Fibroblast of mammary gland (primary cell): ENCODE measurements around the gene ZNF860.

Source experiments
- DNase-seq: peaks from one replicate; pipeline ENCODE4 v3.0.0-alpha.2; 2010; ENCODE audit warnings: low read depth
- H3K4me3 ChIP-seq: 2 replicates; pipeline ENCODE4 v1.5.1; 2011; ENCODE audit warnings: low read depth, mild to moderate bottlenecking, low read length, moderate library complexity; ENCODE audit not compliant: control insufficient read depth
- CTCF ChIP-seq: conservative IDR thresholded peaks from 2 replicates; pipeline ENCODE4 v1.5.1; 2011; ENCODE audit warnings: low read depth, low read length, inconsistent platforms; ENCODE audit not compliant: control insufficient read depth, insufficient read depth

Gene ZNF860

GRCh38 chr3:31952205-31952604 is 29.3 kb upstream of the ZNF860 start:
- TF ChIP-seq CTCF: no peak
- DNase-seq: no peak
- no peak overlapping the region for H3K4me3 ChIP-seq

DNA sequence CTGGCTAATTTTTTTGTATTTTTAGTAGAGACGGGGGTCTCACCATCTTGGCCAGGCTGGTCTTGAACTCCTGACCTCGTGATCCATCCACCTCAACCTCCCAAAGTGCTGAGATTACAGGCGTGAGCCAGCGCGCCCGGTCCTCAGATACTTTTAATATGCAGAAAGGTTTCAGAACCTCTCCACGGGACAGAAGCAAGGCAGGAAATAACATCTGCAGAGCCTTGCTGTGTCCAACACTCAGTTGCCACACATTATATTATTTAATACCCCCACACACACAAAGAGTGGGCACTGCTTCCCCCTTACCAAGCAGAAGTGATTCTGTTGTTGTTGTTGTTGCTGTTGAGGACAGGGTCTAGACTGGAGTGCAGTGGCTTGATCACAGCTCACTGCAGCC is 28.5 kb upstream of the ZNF860 start:
- no peak overlapping the region for H3K4me3 ChIP-seq
- TF ChIP-seq CTCF: no peak

GRCh38 chr3:31953636-31954035 is 27.9 kb upstream of the ZNF860 start:
- TF ChIP-seq CTCF: no peak
- no peak overlapping the region for H3K4me3 ChIP-seq
- no peak for DNase-seq

More for the DNA sequence above, 28.5 kb upstream of the ZNF860 start:
- no peak for DNase-seq

DNA sequence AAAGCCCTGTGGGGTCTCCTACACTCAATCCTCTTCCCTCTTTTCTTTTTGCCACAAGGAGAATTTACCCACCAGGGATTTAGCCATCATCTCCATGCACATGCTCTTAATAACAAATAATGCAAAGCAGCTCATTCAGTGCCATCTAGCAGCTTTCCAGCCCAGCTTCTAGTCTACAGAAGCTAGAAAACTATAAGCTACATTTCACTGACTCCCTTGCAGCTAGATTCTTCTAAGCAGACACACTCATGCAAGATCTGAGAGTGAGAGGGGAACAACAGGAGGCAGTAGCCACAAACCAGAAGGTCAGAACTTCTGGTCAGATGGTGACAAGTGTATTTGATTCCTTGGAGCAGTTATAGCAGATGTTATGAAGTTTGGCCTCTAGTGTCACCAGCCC is 26.0 kb upstream of the ZNF860 start:
- no peak for TF ChIP-seq CTCF
- no peak overlapping the region for H3K4me3 ChIP-seq
- no peak for DNase-seq

- no peak for TF ChIP-seq CTCF
- peak; percentile 70 for DNase-seq
- no peak overlapping the region for H3K4me3 ChIP-seq
Observed at GRCh38 chr3:31957106-31957505, 24.4 kb upstream of the ZNF860 start.

DNA sequence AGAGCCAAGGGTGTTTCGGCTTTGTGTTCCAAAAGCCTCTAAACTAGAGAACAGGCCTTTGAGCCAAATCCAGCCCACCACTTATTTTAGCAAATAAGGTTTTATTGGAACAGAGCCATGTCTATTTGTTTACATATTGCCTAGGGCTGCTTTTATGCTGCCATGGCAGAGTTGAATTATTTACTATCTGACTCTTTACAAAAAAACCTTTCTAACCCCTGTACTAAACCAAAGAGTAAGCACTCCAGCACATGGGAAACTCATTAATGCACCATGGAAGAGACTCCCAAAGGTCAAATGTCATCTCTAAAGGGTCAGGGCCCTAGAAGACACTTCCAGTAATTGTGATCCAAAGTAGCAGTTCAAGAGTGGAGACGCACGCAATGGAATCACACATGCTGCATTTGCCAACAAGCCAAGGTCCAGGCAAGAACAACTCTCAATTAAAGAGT is 22.8 kb upstream of the ZNF860 start:
- no peak overlapping the region for H3K4me3 ChIP-seq
- DNase-seq: no peak

More for the DNA sequence above, 22.8 kb upstream of the ZNF860 start:
- no peak for TF ChIP-seq CTCF
